GM21390 (cell line): ENCODE results near the gene PAQR8.

Experiments
- ATAC-seq: cut with Tn5 transposase; IDR thresholded peaks from one replicate; pipeline ENCODE4 v1.9.1; 2021; ENCODE audit not compliant: unreplicated experiment

PAQR8 gene

GRCh38 chr6:52361945-52362442 lies at the start of gene PAQR8:
Gene PAQR8, plus strand, starts transcription at chr6:52362151. Its CDS starts 41,063 bp downstream, at chr6:52403214.
- ATAC-seq, result peak; percentile 85

- ATAC-seq, result no peak
Observed at GRCh38 chr6:52312461-52312860, 49.5 kb upstream of the PAQR8 start.

- ATAC-seq, result no peak
Observed at GRCh38 chr6:52314752-52315151, 47.2 kb upstream of the PAQR8 start.

GRCh38 chr6:52317211-52317610 lies 44.7 kb upstream of the PAQR8 start:
- ATAC-seq, result no peak

GRCh38 chr6:52317841-52318581 lies 43.9 kb upstream of the PAQR8 start:
- ATAC-seq, result peak; percentile 99

GRCh38 chr6:52324189-52324588 lies 37.8 kb upstream of the PAQR8 start:
- no peak for ATAC-seq

- no peak for ATAC-seq
Observed at GRCh38 chr6:52325695-52326471, 36.1 kb upstream of the PAQR8 start.

GRCh38 chr6:52326540-52327364 lies 35.2 kb upstream of the PAQR8 start:
- ATAC-seq, result no peak

GRCh38 chr6:52328303-52328662 lies 33.7 kb upstream of the PAQR8 start:
- ATAC-seq, result no peak

- no peak for ATAC-seq
Observed at GRCh38 chr6:52328729-52329128, 33.2 kb upstream of the PAQR8 start.

- ATAC-seq, result no peak
Observed at GRCh38 chr6:52330470-52330869, 31.5 kb upstream of the PAQR8 start.

GRCh38 chr6:52331793-52332457 lies 30.0 kb upstream of the PAQR8 start:
- ATAC-seq, result no peak

GRCh38 chr6:52333840-52334200 lies 28.1 kb upstream of the PAQR8 start:
- ATAC-seq, result peak; percentile 44

- ATAC-seq, result no peak
Observed at GRCh38 chr6:52335576-52335975, 26.4 kb upstream of the PAQR8 start.

- ATAC-seq, result peak; percentile 27
Observed at GRCh38 chr6:52336919-52337561, 24.9 kb upstream of the PAQR8 start.

- ATAC-seq, result peak; percentile 76
Observed at GRCh38 chr6:52337633-52338290, 24.2 kb upstream of the PAQR8 start.

- ATAC-seq, result no peak
Observed at GRCh38 chr6:52340603-52340880, 21.4 kb upstream of the PAQR8 start.

- no peak for ATAC-seq
Observed at GRCh38 chr6:52341561-52342260, 20.2 kb upstream of the PAQR8 start.

- ATAC-seq, result no peak
Observed at GRCh38 chr6:52345311-52345710, 16.6 kb upstream of the PAQR8 start.
